ENCODE data around the gene ARHGAP23.

GRCh38 chr17:38534498-38534885, 106.2 kb downstream of the ARHGAP23 start:
- TF ChIP-seq CTCF (conservative IDR thresholded peaks at IDR 0.05; ENCODE audit: low read length) (no peak), EZH2phosphoT487 (IDR thresholded peaks at IDR 0.05; ENCODE audit: borderline replicate concordance) (no peak)
